Esophagus muscularis mucosa (tissue), 4 donors: ENCODE results near the gene ZNF497. TPM values are rescaled to one million over a fixed set of nuclear protein-coding genes. Genes with fewer than 3 reads are reported as not detected.

Experiments
- DNase-seq: peaks from one replicate; pipeline ENCODE4 v3.0.0-alpha.2; 2017; ENCODE audit errors: extremely low spot score
- H3K27ac ChIP-seq, 4 donors: fragments of 200-600 bp; sonication (generic); replicated peaks in 1 of 4; 1 replicate in 3 of 4; 2 replicates in 1 of 4; pipeline ENCODE4 v1.5.1; 2016 to 2019; ENCODE audit warnings: mild to moderate bottlenecking in 1 of 4
- H3K27me3 ChIP-seq, 4 donors: fragments of 200-600 bp; sonication (generic); one replicate each; pipeline versions ENCODE4 v1.5.1 to v1.6.0; 2016 to 2019
- H3K36me3 ChIP-seq, 4 donors: fragments of 200-600 bp; sonication (generic); one replicate each; pipeline ENCODE4 v1.5.1; 2016 to 2019
- H3K4me1 ChIP-seq, 4 donors: fragments of 200-600 bp; sonication (generic); one replicate each; pipeline ENCODE4 v1.5.1; 2016 to 2019
- H3K4me3 ChIP-seq, 4 donors: fragments of 200-600 bp; sonication (generic); 1 replicate in 2 of 4; 2 replicates in 2 of 4; pipeline ENCODE4 v1.5.1; 2016 to 2019; ENCODE audit warnings: mild to moderate bottlenecking in 4 of 4, moderate library complexity in 1 of 4
- H3K9me3 ChIP-seq, 4 donors: fragments of 200-600 bp; sonication (generic); 1 replicate in 3 of 4; 2 replicates in 1 of 4; pipeline ENCODE4 v1.5.1; 2016 to 2019
- CTCF ChIP-seq, 3 experiments: fragments of 200-600 bp in 2 of 3; fragments of 450-650 bp in 1 of 3; sonication (generic) in 2 of 3; IDR thresholded peaks; one replicate each; pipeline ENCODE4 v1.5.1; 2017 to 2019; ENCODE audit warnings: antibody characterized with exemption in 3 of 3, mild to moderate bottlenecking in 2 of 3, moderate library complexity in 1 of 3
- EP300 ChIP-seq: sonication (generic); formaldehyde crosslinking; IDR thresholded peaks from one replicate; pipeline ENCODE4 v1.6.1; 2017; ENCODE audit warnings: antibody characterized with exemption
- POLR2A ChIP-seq: fragments of 450-650 bp; IDR thresholded peaks from one replicate; pipeline ENCODE4 v1.6.1; 2017; ENCODE audit warnings: antibody characterized with exemption, moderate library complexity, mild to moderate bottlenecking, low read depth
- POLR2AphosphoS5 ChIP-seq, 2 donors: sonication (generic); formaldehyde crosslinking; IDR thresholded peaks; one replicate each; pipeline ENCODE4 v1.6.1; 2017; ENCODE audit warnings: antibody characterized with exemption in 2 of 2
- WGBS: methylation state at CpG from one replicate; pipeline ENCODE4 v1.1.5; 2018; 5-methylcytosine and 5-hydroxymethylcytosine counted together
- intact Hi-C: fragments of 100-400 bp; cut with DNase I; formaldehyde crosslinking; loops from one replicate; pipeline ENCODE4 v1.15.1; 2023
- total RNA-seq, 4 donors: library from RNA; depleted of rRNA; stranded (reverse); fragments of >200 nt; gene quantifications; one replicate each; pipeline versions ENCODE4 v1.1.0 to v1.2.1, GENCODE V29; 2016

ZNF497 gene
- total RNA-seq, 4 donors from 2014 or later = 0.42 to 1.1 (median 0.92) TPM

GRCh38 chr19:58361900-58362271, 665 bp downstream of the ZNF497 start:
- Histone ChIP-seq H3K36me3 (peaks cover 0 to 7% (median 3%) of the 10 kb centered on the region in 4 donors), H3K27me3 (peaks cover 0 to 18% (median 0%) of the 10 kb centered on the region in 4 donors), H3K9me3 (no peaks in the 10 kb centered on the region), H3K4me3 (peak overlapping the region; percentile 70 to 83 (median 80)), H3K27ac (peak overlapping the region; percentile 85 to 96 (median 94)), H3K4me1 (peaks cover 11 to 28% (median 18%) of the 10 kb centered on the region in 4 donors)
- no peak for DNase-seq
- 2% methylated on average over 25 of the region's 28 CpGs for WGBS
- no peak for TF ChIP-seq POLR2A
- no peak for TF ChIP-seq EP300
- no peak for TF ChIP-seq POLR2AphosphoS5 (IDR thresholded peaks at IDR 0.05)
- TF ChIP-seq CTCF (IDR thresholded peaks at IDR 0.05) = no peak
- intact Hi-C loops = no loop called here

GRCh38 chr19:58357481-58358145, 4.9 kb downstream of the ZNF497 start:
- intact Hi-C loops = no loop called here
- no peak overlapping the region for H3K4me3 ChIP-seq
- no peak for DNase-seq
- H3K27me3 ChIP-seq = peaks cover 0 to 53% (median 22%) of the 10 kb centered on the region in 4 donors
- no peaks in the 10 kb centered on the region for H3K9me3 ChIP-seq
- 78% methylated on average over 7 of the region's 19 CpGs for WGBS
- no peak for TF ChIP-seq POLR2AphosphoS5 (IDR thresholded peaks at IDR 0.05)
- peaks cover 23 to 35% (median 28%) of the 10 kb centered on the region in 4 donors for H3K4me1 ChIP-seq
- H3K27ac ChIP-seq = no peak overlapping the region
- peaks cover 0 to 3% (median 0%) of the 10 kb centered on the region in 4 donors for H3K36me3 ChIP-seq

GRCh38 chr19:58356766-58357480, 5.6 kb downstream of the ZNF497 start:
- Histone ChIP-seq H3K4me3 (peak overlapping the region; percentile 29 to 43 (median 38)), H3K27ac (no peak overlapping the region), H3K9me3 (no peaks in the 10 kb centered on the region), H3K4me1 (peaks cover 22 to 35% (median 26%) of the 10 kb centered on the region in 4 donors), H3K27me3 (peaks cover 0 to 60% (median 26%) of the 10 kb centered on the region in 4 donors), H3K36me3 (peaks cover 0 to 3% (median 0%) of the 10 kb centered on the region in 4 donors)
- DNase-seq = no peak
- intact Hi-C loops = no loop called here
- TF ChIP-seq POLR2AphosphoS5 (IDR thresholded peaks at IDR 0.05) (no peak), CTCF (IDR thresholded peaks at IDR 0.05) (no peak), EP300 (no peak), POLR2A (no peak)
- 45% methylated on average over 36 of the region's 75 CpGs for WGBS

- no peak for DNase-seq
- Histone ChIP-seq H3K36me3 (peaks cover 0 to 3% (median 0%) of the 10 kb centered on the region in 4 donors), H3K27me3 (peaks cover 0 to 67% (median 28%) of the 10 kb centered on the region in 4 donors), H3K4me1 (peaks cover 14 to 27% (median 19%) of the 10 kb centered on the region in 4 donors), H3K4me3 (peak overlapping the region; percentile 29 to 43 (median 38)), H3K27ac (no peak overlapping the region), H3K9me3 (no peaks in the 10 kb centered on the region)
- WGBS = 54% methylated on average over 7 of the region's 94 CpGs
- TF ChIP-seq POLR2AphosphoS5 (IDR thresholded peaks at IDR 0.05) (peak in 1 of 2 donors; percentile 10), EP300 (no peak)
- intact Hi-C loops = no loop called here
Observed at GRCh38 chr19:58355908-58356765, 6.4 kb downstream of the ZNF497 start.

- intact Hi-C loops = no loop called here
- no peak for DNase-seq
- Histone ChIP-seq H3K4me3 (no peak overlapping the region), H3K27me3 (peaks cover 0 to 76% (median 36%) of the 10 kb centered on the region in 4 donors), H3K36me3 (peaks cover 0 to 10% (median 0%) of the 10 kb centered on the region in 4 donors), H3K4me1 (peaks cover 19 to 33% (median 26%) of the 10 kb centered on the region in 4 donors), H3K27ac (no peak overlapping the region), H3K9me3 (no peaks in the 10 kb centered on the region)
- 93% methylated on average over 10 of the region's 10 CpGs for WGBS
- no peak for TF ChIP-seq POLR2AphosphoS5 (IDR thresholded peaks at IDR 0.05)
- TF ChIP-seq EP300 = no peak
- TF ChIP-seq CTCF (IDR thresholded peaks at IDR 0.05) = no peak
- TF ChIP-seq POLR2A = no peak
Observed at GRCh38 chr19:58355215-58355796, 7.2 kb downstream of the ZNF497 start.
